GM12864 (cell line): ENCODE results near the gene INTS1.

ENCODE experiments used
- DNase-seq: peaks from one replicate; pipeline ENCODE4 v3.0.0-alpha.2; 2011; ENCODE audit warnings: low read depth
- H3K4me3 ChIP-seq: 2 replicates; pipeline ENCODE4 v1.5.1; 2011; ENCODE audit warnings: mild to moderate bottlenecking, low read depth, low read length, control low read depth
- CTCF ChIP-seq: IDR thresholded peaks from 2 replicates; pipeline ENCODE4 v1.5.1; 2011; ENCODE audit warnings: low read depth, mild to moderate bottlenecking, moderate library complexity, low read length, control low read depth, inconsistent platforms; ENCODE audit errors: missing control alignments

Gene INTS1

GRCh38 chr7:1439373-1440363 is 64.5 kb downstream of the INTS1 start:
- TF ChIP-seq CTCF = no peak
- DNase-seq = no peak
- H3K4me3 ChIP-seq = no peak overlapping the region

- DNase-seq = no peak
- TF ChIP-seq CTCF = no peak
- H3K4me3 ChIP-seq = no peak overlapping the region
Observed at GRCh38 chr7:1438821-1439220, 65.4 kb downstream of the INTS1 start.

GRCh38 chr7:1438208-1438607 is 66.0 kb downstream of the INTS1 start:
- no peak for DNase-seq
- H3K4me3 ChIP-seq = no peak overlapping the region
- no peak for TF ChIP-seq CTCF

GRCh38 chr7:1437155-1437880 is 66.9 kb downstream of the INTS1 start:
- DNase-seq = no peak
- TF ChIP-seq CTCF = no peak
- no peak overlapping the region for H3K4me3 ChIP-seq

GRCh38 chr7:1436608-1437007 is 67.6 kb downstream of the INTS1 start:
- no peak for TF ChIP-seq CTCF
- no peak for DNase-seq
- H3K4me3 ChIP-seq = no peak overlapping the region

GRCh38 chr7:1434891-1435670 is 69.1 kb downstream of the INTS1 start:
- no peak for DNase-seq
- no peak overlapping the region for H3K4me3 ChIP-seq
- no peak for TF ChIP-seq CTCF
